ENCODE data around the gene ADIPOQ. TPM values are rescaled to one million over a fixed set of nuclear protein-coding genes. Genes with fewer than 3 reads are reported as not detected.
"Not testable (repeated sequence)": the region's sequence is repeated elsewhere in the genome, so short reads cannot be mapped to it uniquely, and the experiment has no call there.

The ADIPOQ gene
- polyA plus RNA-seq (2014; cell fraction: cytosol; rRNA removed) = 0.06 TPM in 1 of 2 replicates, not detected in the other
- not detected in 2 replicates for polyA plus RNA-seq (2014; cell fraction: nucleus; rRNA removed)

GRCh38 chr3:186842426-186843038 is at the start of gene ADIPOQ:
Gene ADIPOQ, plus strand, starts transcription at chr3:186842710. Its CDS starts 10,349 bp downstream, at chr3:186853059.
- no peak for DNase-seq (ENCODE audit: low spot score)

- DNase-seq (ENCODE audit: low spot score) = no peak
These were observed 44.2 kb upstream of the ADIPOQ start for GRCh38 chr3:186798239-186798874.

GRCh38 chr3:186800285-186800684 is 42.2 kb upstream of the ADIPOQ start:
- no peak for DNase-seq (ENCODE audit: low spot score)

GRCh38 chr3:186802701-186803100 is 39.8 kb upstream of the ADIPOQ start:
- no peak for DNase-seq (ENCODE audit: low spot score)

- DNase-seq (ENCODE audit: low spot score) = not testable (repeated sequence)
These were observed 39.1 kb upstream of the ADIPOQ start for GRCh38 chr3:186803447-186803846.

GRCh38 chr3:186806089-186807055 is 36.1 kb upstream of the ADIPOQ start, which contains the start of gene RFC4:
Gene RFC4, minus strand, starts transcription at chr3:186806482. Its CDS starts 1,769 bp downstream, at chr3:186804713.
- peak; percentile 92 for DNase-seq (ENCODE audit: low spot score)

- no peak for DNase-seq (ENCODE audit: low spot score)
These were observed 35.3 kb upstream of the ADIPOQ start for GRCh38 chr3:186807231-186807630.

- no peak for DNase-seq (ENCODE audit: low spot score)
These were observed 32.0 kb upstream of the ADIPOQ start for GRCh38 chr3:186810336-186810996.

- DNase-seq (ENCODE audit: low spot score) = not testable (repeated sequence)
These were observed 31.2 kb upstream of the ADIPOQ start for GRCh38 chr3:186811313-186811712.

- no peak for DNase-seq (ENCODE audit: low spot score)
These were observed 28.4 kb upstream of the ADIPOQ start for GRCh38 chr3:186814100-186814499.

GRCh38 chr3:186815435-186815834 is 27.1 kb upstream of the ADIPOQ start:
- DNase-seq (ENCODE audit: low spot score) = no peak

- no peak for DNase-seq (ENCODE audit: low spot score)
These were observed 24.0 kb upstream of the ADIPOQ start for GRCh38 chr3:186818516-186818915.

- no peak for DNase-seq (ENCODE audit: low spot score)
These were observed 23.6 kb upstream of the ADIPOQ start for GRCh38 chr3:186818956-186819355.

GRCh38 chr3:186821429-186822387 is 20.8 kb upstream of the ADIPOQ start:
- peak; percentile 59 for DNase-seq (ENCODE audit: low spot score)

- not testable (repeated sequence) for DNase-seq (ENCODE audit: low spot score)
These were observed 20.1 kb upstream of the ADIPOQ start for GRCh38 chr3:186822388-186822759.

GRCh38 chr3:186823386-186823785 is 19.1 kb upstream of the ADIPOQ start:
- DNase-seq (ENCODE audit: low spot score) = no peak

GRCh38 chr3:186824430-186825139 is 17.9 kb upstream of the ADIPOQ start:
- DNase-seq (ENCODE audit: low spot score) = no peak

- peak; percentile 78 for DNase-seq (ENCODE audit: low spot score)
These were observed 17.2 kb upstream of the ADIPOQ start for GRCh38 chr3:186825294-186825821.

GRCh38 chr3:186825872-186826409 is 16.6 kb upstream of the ADIPOQ start:
- no peak for DNase-seq (ENCODE audit: low spot score)
